Left ventricle myocardium inferior (tissue), 1 donor: Measurements from ENCODE around the gene ZCCHC7. TPM values are rescaled to one million over a fixed set of nuclear protein-coding genes. Genes with fewer than 3 reads are reported as not detected.

Experiments
- DNase-seq: peaks from one replicate; pipeline ENCODE4 v3.0.0-alpha.2; 2020
- H3K27ac ChIP-seq: fragments of 200-600 bp; replicated peaks from 2 replicates; pipeline ENCODE4 v1.8.0; 2021
- H3K27me3 ChIP-seq: fragments of 200-600 bp; 2 replicates; pipeline ENCODE4 v1.8.0; 2021; ENCODE audit warnings: low read depth
- H3K36me3 ChIP-seq: fragments of 200-600 bp; 2 replicates; pipeline ENCODE4 v1.8.0; 2021
- H3K4me1 ChIP-seq: fragments of 200-600 bp; 2 replicates; pipeline ENCODE4 v1.8.0; 2021
- H3K4me3 ChIP-seq: fragments of 200-600 bp; 2 replicates; pipeline ENCODE4 v1.8.0; 2021; ENCODE audit warnings: mild to moderate bottlenecking, moderate library complexity
- H3K9me3 ChIP-seq: fragments of 200-600 bp; replicated peaks from 2 replicates; pipeline ENCODE4 v1.8.0; 2021
- CTCF ChIP-seq: fragments of 200-600 bp; IDR thresholded peaks from 2 replicates; pipeline ENCODE4 v1.8.0; 2021; ENCODE audit warnings: antibody characterized with exemption, mild to moderate bottlenecking, borderline replicate concordance
- intact Hi-C: fragments of 100-400 bp; cut with micrococcal nuclease; formaldehyde crosslinking; loops from one replicate; pipeline ENCODE4 v1.11.0; 2022
- total RNA-seq: library from RNA; stranded (reverse); fragmentation: NEBNext Ultra II Directional; extraction: Animal tissue kit (Norgen Biotek cat#: 25700); gene quantifications from one replicate; pipeline ENCODE4 v1.2.1, GENCODE V29; 2021
- donor health status: DM: no; HTN: yes; CAD: no; lungs with severe emphysema.

The ZCCHC7 gene
- total RNA-seq, 1 donor from 2014 or later = 8.1 TPM

GRCh38 chr9:37383393-37383792, 263.0 kb downstream of the ZCCHC7 start:
- no peak for DNase-seq
- no peaks in the 10 kb centered on the region for H3K27me3 ChIP-seq
- no peak overlapping the region for H3K4me3 ChIP-seq
- H3K27ac ChIP-seq = no peak overlapping the region
- H3K36me3 ChIP-seq = no peaks in the 10 kb centered on the region
- no peak for TF ChIP-seq CTCF
- intact Hi-C loops = no loop called here
- no peaks in the 10 kb centered on the region for H3K9me3 ChIP-seq
- no peaks in the 10 kb centered on the region for H3K4me1 ChIP-seq

- Histone ChIP-seq H3K9me3 (no peaks in the 10 kb centered on the region), H3K36me3 (no peaks in the 10 kb centered on the region), H3K27me3 (no peaks in the 10 kb centered on the region), H3K4me3 (no peak overlapping the region), H3K27ac (no peak overlapping the region), H3K4me1 (no peaks in the 10 kb centered on the region)
- TF ChIP-seq CTCF = no peak
- intact Hi-C loops = no loop called here
- DNase-seq = no peak
These were observed 263.7 kb downstream of the ZCCHC7 start for GRCh38 chr9:37383876-37384746.

- TF ChIP-seq CTCF = no peak
- Histone ChIP-seq H3K4me1 (no peaks in the 10 kb centered on the region), H3K9me3 (no peaks in the 10 kb centered on the region), H3K27me3 (no peaks in the 10 kb centered on the region), H3K4me3 (no peak overlapping the region), H3K36me3 (no peaks in the 10 kb centered on the region), H3K27ac (no peak overlapping the region)
- DNase-seq = no peak
- intact Hi-C loops = no loop called here
These were observed 264.9 kb downstream of the ZCCHC7 start for GRCh38 chr9:37385286-37385685.

- no peak for TF ChIP-seq CTCF
- Histone ChIP-seq H3K4me1 (no peaks in the 10 kb centered on the region), H3K36me3 (no peaks in the 10 kb centered on the region), H3K27me3 (no peaks in the 10 kb centered on the region), H3K9me3 (no peaks in the 10 kb centered on the region), H3K27ac (no peak overlapping the region), H3K4me3 (no peak overlapping the region)
- no peak for DNase-seq
- intact Hi-C loops = no loop called here
These were observed 266.6 kb downstream of the ZCCHC7 start for GRCh38 chr9:37386988-37387387.

GRCh38 chr9:37390759-37391158, 270.4 kb downstream of the ZCCHC7 start:
- no peak for DNase-seq
- H3K4me1 ChIP-seq = no peaks in the 10 kb centered on the region
- intact Hi-C loops = no loop called here
- no peaks in the 10 kb centered on the region for H3K9me3 ChIP-seq
- no peak overlapping the region for H3K27ac ChIP-seq
- peak; percentile 27 for TF ChIP-seq CTCF
- H3K36me3 ChIP-seq = no peaks in the 10 kb centered on the region
- H3K27me3 ChIP-seq = no peaks in the 10 kb centered on the region
- H3K4me3 ChIP-seq = no peak overlapping the region
